OCI-LY7 (cell line): ENCODE measurements around the gene GPR21. TPM values are rescaled to one million over a fixed set of nuclear protein-coding genes. Genes with fewer than 3 reads are reported as not detected.

Experiments
- BruUV-seq: library from RNA; stranded (reverse); fragments of 400-500 nt; replicated peaks from 2 replicates; lab custom pipeline; 2021; lab: Mats Ljungman, UMichigan
- CTCF ChIA-PET: fragments of 300-600 bp; sonication (Branson Sonifier 250); formaldehyde crosslinking; loops from one replicate; lab custom pipeline; 2022; ENCODE audit warnings: antibody characterized with exemption; ENCODE audit not compliant: unreplicated experiment; lab: Charles Lee
- POLR2A ChIA-PET: fragments of 300-600 bp; sonication (Branson Sonifier 250); formaldehyde crosslinking; loops from one replicate; lab custom pipeline; 2022; ENCODE audit warnings: antibody characterized with exemption; lab: Charles Lee
- DNase-seq: peaks from one replicate; pipeline ENCODE4 v3.0.0-alpha.2; 2015; ENCODE audit warnings: low spot score
- H2AFZ ChIP-seq: fragments of 200-600 bp; sonication (generic), shearing (Covaris generic); 2 replicates; pipeline ENCODE4 v1.6.1; 2014; ENCODE audit warnings: mild to moderate bottlenecking, antibody characterized with exemption, low read length, moderate library complexity
- H3K27ac ChIP-seq: fragments of 200-600 bp; sonication (generic); 2 replicates; pipeline ENCODE4 v1.5.1; 2014; ENCODE audit warnings: mixed run types, low read depth, mild to moderate bottlenecking, moderate library complexity, low read length, inconsistent platforms; ENCODE audit not compliant: poor library complexity, severe bottlenecking
- H3K36me3 ChIP-seq: fragments of 200-600 bp; sonication (generic); 2 replicates; pipeline ENCODE4 v1.6.1; 2014; ENCODE audit warnings: mild to moderate bottlenecking, antibody characterized with exemption, low read length, moderate library complexity, mixed read lengths; ENCODE audit not compliant: insufficient read depth
- H3K4me1 ChIP-seq: fragments of 200-600 bp; sonication (generic); 2 replicates; pipeline ENCODE4 v1.5.1; 2014; ENCODE audit warnings: mild to moderate bottlenecking, low read length; ENCODE audit not compliant: insufficient read depth, poor library complexity, severe bottlenecking
- H3K4me2 ChIP-seq: fragments of 200-600 bp; sonication (generic); 2 replicates; pipeline ENCODE4 v1.6.1; 2014; ENCODE audit warnings: mild to moderate bottlenecking, low read length
- H3K4me3 ChIP-seq: fragments of 200-600 bp; sonication (generic); 2 replicates; pipeline ENCODE4 v1.5.1; 2014; ENCODE audit warnings: mild to moderate bottlenecking, low read depth, low read length; ENCODE audit not compliant: poor library complexity, severe bottlenecking
- H3K79me2 ChIP-seq: fragments of 200-600 bp; sonication (generic); 2 replicates; pipeline ENCODE4 v1.6.1; 2016; ENCODE audit warnings: low read depth, mild to moderate bottlenecking, low read length, moderate library complexity, mixed read lengths; ENCODE audit not compliant: insufficient read depth
- H3K9me2 ChIP-seq: fragments of 200-600 bp; sonication (generic); 2 replicates; pipeline ENCODE4 v1.6.1; 2016; ENCODE audit warnings: mild to moderate bottlenecking, low read length, mixed read lengths; ENCODE audit not compliant: insufficient read depth
- H3K9me3 ChIP-seq: fragments of 200-600 bp; sonication (generic); 2 replicates; pipeline ENCODE4 v1.6.1; 2014; ENCODE audit warnings: mild to moderate bottlenecking, mixed run types, low read length, mixed read lengths
- H4K20me1 ChIP-seq: fragments of 200-600 bp; sonication (generic); 2 replicates; pipeline ENCODE4 v1.6.1; 2014; ENCODE audit warnings: mild to moderate bottlenecking, antibody characterized with exemption, low read length, moderate library complexity, mixed read lengths; ENCODE audit not compliant: insufficient read depth
- CTCF ChIP-seq: fragments of 200-600 bp; sonication (generic); conservative IDR thresholded peaks from 2 replicates; pipeline ENCODE4 v1.5.1; 2014; ENCODE audit warnings: mild to moderate bottlenecking, antibody characterized with exemption, low read length, moderate library complexity, mixed read lengths
- EZH2phosphoT487 ChIP-seq: fragments of 200-600 bp; sonication (generic); IDR thresholded peaks from 2 replicates; pipeline ENCODE4 v1.6.1; 2018; ENCODE audit warnings: low read depth, borderline replicate concordance, mild to moderate bottlenecking, mixed run types, antibody characterized with exemption, low read length, moderate library complexity, mixed read lengths
- intact Hi-C: fragments of 100-400 bp; cut with micrococcal nuclease; formaldehyde crosslinking; loops from one replicate; pipeline ENCODE4 v1.10.0; 2022; ENCODE audit not compliant: unreplicated experiment
- total RNA-seq, 2 experiments: library from RNA; depleted of rRNA in 1 of 2; stranded (reverse); fragments of >200 nt in 1 of 2; shearing (Covaris generic) in 1 of 2; gene quantifications; 2 replicates each; pipeline ENCODE4 v1.2.3, GENCODE V29; 2014 to 2022

Gene GPR21
- total RNA-seq, 2 experiments from 2014 or later = 0.25 TPM; not detected in 1

DNA sequence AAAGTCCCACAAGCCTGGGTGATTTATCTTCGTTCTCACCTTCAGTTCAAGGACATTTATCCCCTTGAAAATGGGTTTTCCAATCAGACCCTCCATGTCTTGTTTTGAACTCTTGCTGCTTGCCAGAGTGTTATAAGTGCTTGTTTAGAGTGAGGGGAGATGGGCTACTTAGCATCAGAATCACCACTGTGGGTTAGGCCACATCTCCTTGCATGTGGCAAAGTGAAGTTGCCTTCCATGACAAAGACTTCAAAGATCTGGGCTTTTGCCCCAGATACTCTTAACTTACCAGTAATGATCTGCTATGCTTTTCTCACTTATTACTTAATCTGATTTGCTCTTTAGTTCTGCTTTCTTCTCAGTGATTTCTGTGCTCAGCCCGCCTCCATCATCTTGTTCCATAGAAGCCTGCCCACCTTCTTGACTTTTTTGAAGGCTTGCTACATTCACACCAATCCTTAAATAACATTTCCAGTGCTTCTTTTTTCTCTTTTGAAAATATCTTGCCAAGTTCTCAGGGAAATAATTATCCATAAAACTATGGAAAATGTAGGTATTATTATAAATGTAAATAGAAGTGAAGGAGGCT is 39.0 kb downstream of the GPR21 start:
- ChIA-PET CTCF (interaction anchor here (1.0 to 1.1 kb wide), 2 partner anchors 20 to 94 kb away, joined by 3 read pairs; no protein-coding TSS in a partner anchor), POLR2A (interaction anchor here (0.6 to 1.4 kb wide), 3 partner anchors 17 to 374 kb away, joined by 3 read pairs; no protein-coding TSS in a partner anchor)

GRCh38 chr9:123073441-123073840 is 40.0 kb downstream of the GPR21 start:
- BruUV-seq = no TSS peak
- no peaks in the 10 kb centered on the region for H3K79me2 ChIP-seq
- peaks cover 67% of the 10 kb centered on the region for H3K36me3 ChIP-seq
- no peaks in the 10 kb centered on the region for H3K9me3 ChIP-seq
- ChIA-PET CTCF (interaction anchor here (0.8 to 1.1 kb wide), 2 partner anchors 19 to 236 kb away, joined by 3 to 4 read pairs; no protein-coding TSS in a partner anchor), POLR2A (interaction anchor here (0.8 to 1.3 kb wide), 2 partner anchors 19 to 21 kb away, joined by 3 to 6 read pairs; no protein-coding TSS in a partner anchor)
- peak overlapping the region; percentile 2; the same call in 1 of the 2 replicates for H3K4me2 ChIP-seq
- TF ChIP-seq EZH2phosphoT487 (no peak), CTCF (0 out of 2 replicates have a peak, but pooled peaks have one; percentile 14)
- peaks cover 11% of the 10 kb centered on the region for H3K4me1 ChIP-seq
- no peak overlapping the region for H2AFZ ChIP-seq
- H3K4me3 ChIP-seq = no peak overlapping the region
- no peaks in the 10 kb centered on the region for H4K20me1 ChIP-seq
- DNase-seq = no peak
- intact Hi-C loops = no loop called here
- no peak overlapping the region for H3K27ac ChIP-seq
- no peaks in the 10 kb centered on the region for H3K9me2 ChIP-seq

More for the DNA sequence above, 39.0 kb downstream of the GPR21 start:
- Histone ChIP-seq H2AFZ (no peak overlapping the region), H4K20me1 (no peaks in the 10 kb centered on the region), H3K4me2 (no peak overlapping the region), H3K4me1 (peaks cover 11% of the 10 kb centered on the region), H3K4me3 (no peak overlapping the region), H3K79me2 (no peaks in the 10 kb centered on the region), H3K9me3 (no peaks in the 10 kb centered on the region), H3K9me2 (no peaks in the 10 kb centered on the region), H3K36me3 (peaks cover 71% of the 10 kb centered on the region), H3K27ac (no peak overlapping the region)
- DNase-seq = no peak
- BruUV-seq = no TSS peak
- intact Hi-C loops = no loop called here
- TF ChIP-seq EZH2phosphoT487 = no peak
- TF ChIP-seq CTCF = no peak

- ChIA-PET POLR2A (interaction anchor here (0.8 to 1.6 kb wide), 3 partner anchors 19 to 271 kb away, joined by 3 to 6 read pairs (median 3); no protein-coding TSS in a partner anchor), CTCF (interaction anchor here (0.8 kb wide), 1 partner anchor 237 kb away, joined by 4 read pairs; no protein-coding TSS in a partner anchor)
- no peaks in the 10 kb centered on the region for H3K9me2 ChIP-seq
- peaks cover 73% of the 10 kb centered on the region for H3K36me3 ChIP-seq
- intact Hi-C loops = no loop called here
- no peaks in the 10 kb centered on the region for H3K79me2 ChIP-seq
- no peak for TF ChIP-seq EZH2phosphoT487
- no peak for TF ChIP-seq CTCF
- H2AFZ ChIP-seq = no peak overlapping the region
- H3K9me3 ChIP-seq = no peaks in the 10 kb centered on the region
- no peak overlapping the region for H3K27ac ChIP-seq
- H4K20me1 ChIP-seq = no peaks in the 10 kb centered on the region
- peaks cover 11% of the 10 kb centered on the region for H3K4me1 ChIP-seq
- no TSS peak for BruUV-seq
- no peak for DNase-seq
- H3K4me2 ChIP-seq = no peak overlapping the region
- no peak overlapping the region for H3K4me3 ChIP-seq
Measured at GRCh38 chr9:123073991-123074422, 40.5 kb downstream of the GPR21 start.
